Stimulated activated CD4-positive, alpha-beta T cell treated with anti-CD3 and anti-CD28 coated beads, Interleukin-15, amount 100 ng/mL, for 1 hour (primary cell): ENCODE results near the gene PKP3.
A peak's percentile ranks its signal among the peaks of the same experiment; 100 is the strongest.
"Not testable (repeated sequence)": the region's sequence is repeated elsewhere in the genome, so short reads cannot be mapped to it uniquely, and the experiment has no call there.

Source experiments
- DNase-seq, 2 donors: peaks; one replicate each; pipeline ENCODE4 v3.0.0-alpha.2; 2020; ENCODE audit warnings: low read depth in 1 of 2, low spot score in 1 of 2

The PKP3 gene

DNA sequence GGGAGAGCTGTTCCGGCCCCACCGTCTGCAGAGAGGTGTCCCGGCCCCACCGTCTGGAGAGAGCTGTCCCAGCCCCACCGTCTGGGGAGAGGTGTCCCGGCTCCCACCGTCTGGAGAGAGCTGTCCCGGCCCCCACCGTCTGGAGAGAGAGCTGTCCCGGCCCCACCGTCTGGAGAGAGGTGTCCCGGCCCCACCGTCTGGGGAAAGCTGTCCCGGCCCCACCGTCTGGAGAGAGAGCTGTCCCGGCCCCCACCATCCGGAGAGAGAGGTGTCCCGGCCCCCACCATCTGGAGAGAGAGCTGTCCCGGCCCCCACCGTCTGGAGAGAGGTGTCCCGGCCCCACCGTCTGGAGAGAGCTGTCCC is 30.6 kb upstream of the PKP3 start:
- not testable (repeated sequence) for DNase-seq

DNA sequence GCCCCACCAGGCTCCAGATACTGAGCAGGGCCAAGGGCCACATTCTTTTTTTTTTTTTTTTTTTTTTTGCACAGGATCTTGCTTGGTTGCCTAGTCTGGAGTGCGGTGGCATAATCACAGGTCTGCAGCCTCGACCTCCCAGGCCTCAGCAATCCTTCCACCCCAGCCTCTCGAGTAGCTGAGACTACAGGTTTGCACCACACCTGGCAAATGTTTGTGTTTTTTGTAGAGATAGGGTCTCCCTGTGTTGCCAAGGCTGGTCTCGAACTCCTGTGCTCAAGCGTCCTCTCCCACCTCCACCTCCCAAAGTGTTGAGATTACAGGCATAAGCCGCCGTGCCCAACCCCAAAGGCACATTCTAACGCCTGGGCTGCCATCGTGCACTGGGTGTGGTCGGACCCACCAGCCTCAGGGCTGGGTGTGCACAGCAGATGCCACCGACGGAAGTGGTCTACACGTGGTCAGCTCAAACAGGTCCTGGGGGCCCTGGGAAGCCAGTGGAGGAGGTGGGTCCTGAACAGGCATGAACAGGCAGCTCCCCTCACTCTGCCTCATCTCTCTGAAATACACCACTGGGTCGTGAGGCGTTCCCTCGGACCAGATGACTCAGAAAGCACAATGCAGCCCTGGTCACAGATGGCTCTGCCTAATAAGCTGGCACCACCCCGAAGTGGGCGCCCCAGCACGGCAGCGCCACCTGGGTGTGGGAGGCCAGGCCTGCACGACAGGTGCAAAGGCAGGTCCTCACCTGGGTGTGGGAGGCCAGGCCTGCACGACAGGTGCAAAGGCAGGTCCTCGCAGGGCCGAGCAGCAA is 29.9 kb upstream of the PKP3 start:
- DNase-seq: peak; percentile 29 to 39

DNA sequence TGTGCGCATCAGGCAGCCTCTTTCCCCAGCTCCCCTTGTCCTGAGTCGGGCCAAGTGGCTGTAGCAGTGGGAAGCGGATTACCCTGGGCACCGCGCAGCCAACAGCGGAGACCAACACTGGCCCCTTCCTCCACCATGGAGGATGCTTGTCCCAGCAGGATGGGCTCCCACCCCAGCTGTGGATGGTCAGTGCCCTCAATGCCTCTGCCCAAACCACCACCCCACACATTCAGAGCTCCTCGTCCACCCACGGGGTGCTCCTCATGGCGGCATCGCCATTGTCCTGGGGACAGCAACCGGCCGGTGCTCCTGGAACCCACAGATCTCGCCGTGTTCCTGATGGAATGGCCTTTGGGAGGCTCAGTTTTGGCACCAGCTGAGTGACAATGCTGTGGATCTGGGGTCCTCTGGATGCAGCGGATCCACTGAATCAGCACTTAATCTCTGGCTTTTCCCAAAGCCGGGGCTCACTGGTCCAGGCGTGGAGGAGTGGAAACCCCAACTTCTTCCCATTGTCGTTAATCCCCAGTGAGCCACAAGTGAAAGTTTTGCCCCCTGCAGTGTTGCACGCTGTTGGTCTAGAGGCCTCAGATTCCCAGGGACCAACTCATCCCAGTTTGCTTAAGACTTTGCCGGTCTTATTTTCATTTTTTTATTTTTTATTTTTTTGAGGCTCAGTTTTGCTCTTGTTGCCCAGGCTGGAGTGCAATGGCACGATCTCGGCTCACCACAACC is 28.9 kb upstream of the PKP3 start:
- DNase-seq: no peak

DNA sequence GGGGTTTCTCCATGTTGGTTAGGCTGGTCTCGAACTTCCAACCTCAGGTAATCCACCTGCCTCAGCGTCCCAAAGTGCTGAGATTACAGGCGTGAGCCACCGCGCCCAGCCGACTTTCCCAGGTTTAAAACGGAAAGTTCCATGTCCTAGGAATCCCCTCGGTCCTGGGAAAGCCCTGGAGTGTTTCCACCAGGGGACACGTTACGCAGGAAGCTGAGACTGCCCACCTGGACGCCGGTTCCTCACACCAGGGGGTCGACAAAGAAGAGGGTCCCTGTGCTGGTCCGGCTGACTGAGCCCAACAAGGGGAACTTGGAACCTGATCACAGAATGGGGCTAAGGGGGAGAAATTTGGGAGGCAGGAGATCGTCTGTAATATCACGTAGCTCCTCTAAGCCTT is 28.2 kb upstream of the PKP3 start:
- no peak for DNase-seq

DNA sequence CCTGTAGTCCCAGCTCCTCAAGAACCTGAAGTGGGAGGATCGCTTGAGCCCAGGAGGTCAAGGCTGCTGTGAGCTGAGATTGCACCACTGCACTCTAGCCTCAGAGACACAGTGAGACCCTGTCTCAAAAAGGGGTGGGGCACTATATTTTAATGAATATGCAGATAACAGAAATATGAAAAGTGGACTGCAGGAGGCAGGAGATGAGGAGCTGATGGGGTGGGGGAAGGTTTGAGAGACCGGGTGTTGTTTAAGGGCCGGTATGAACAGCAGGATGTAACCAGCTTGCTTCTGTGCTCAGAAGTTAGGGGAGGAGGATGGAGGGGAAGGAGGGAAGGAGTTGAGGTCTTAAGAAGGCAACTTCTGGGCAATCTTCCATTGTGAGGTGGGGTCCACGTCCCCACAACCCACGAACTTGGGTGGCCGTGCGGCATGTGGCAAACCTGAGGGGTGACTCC is 26.0 kb upstream of the PKP3 start:
- no peak for DNase-seq

DNA sequence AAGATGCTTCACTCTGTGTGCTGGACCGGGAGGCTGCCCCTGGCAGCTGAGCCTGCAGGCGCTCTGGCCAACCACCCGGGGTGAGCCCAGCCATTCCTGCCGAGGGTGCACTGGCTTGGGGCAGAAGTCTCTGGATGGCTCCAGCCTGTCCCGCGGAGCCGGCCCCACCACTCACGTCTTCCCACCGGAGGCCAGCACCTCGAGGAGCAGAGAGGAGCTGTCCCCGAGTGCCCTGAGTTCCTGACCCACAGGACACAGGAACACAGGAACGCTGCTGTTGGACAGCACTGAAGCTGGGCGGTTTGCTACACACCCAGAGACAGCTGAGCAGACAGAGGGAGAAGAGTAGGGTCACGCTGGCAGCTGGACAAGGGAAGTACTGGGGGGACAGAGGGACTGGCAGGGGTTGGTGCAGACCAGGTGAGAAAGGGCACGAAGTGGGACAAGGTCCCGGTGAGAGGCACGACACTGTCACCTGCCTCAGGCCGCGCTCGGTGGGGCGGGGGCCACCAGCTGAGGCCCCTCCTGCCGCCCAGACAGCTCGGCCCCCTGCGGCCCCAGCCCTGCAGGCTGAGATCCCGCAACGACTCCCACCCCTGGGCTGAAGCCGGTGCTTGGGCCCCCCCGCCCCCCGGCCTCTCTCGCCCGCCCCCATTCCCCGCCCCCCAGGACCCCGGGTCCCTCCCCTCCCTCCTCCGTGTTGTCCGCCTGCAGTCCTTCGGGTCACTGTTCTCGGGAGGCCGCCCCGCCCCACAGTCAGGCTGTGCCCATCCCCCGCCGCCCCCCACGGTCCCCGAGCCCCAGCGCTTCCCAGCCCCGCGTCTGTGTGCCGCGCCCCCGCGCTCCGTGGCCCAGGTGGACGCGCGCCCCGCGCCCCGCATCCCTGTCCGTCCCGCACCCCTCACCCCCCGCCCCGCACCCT is 25.3 kb upstream of the PKP3 start:
- DNase-seq: no peak

DNA sequence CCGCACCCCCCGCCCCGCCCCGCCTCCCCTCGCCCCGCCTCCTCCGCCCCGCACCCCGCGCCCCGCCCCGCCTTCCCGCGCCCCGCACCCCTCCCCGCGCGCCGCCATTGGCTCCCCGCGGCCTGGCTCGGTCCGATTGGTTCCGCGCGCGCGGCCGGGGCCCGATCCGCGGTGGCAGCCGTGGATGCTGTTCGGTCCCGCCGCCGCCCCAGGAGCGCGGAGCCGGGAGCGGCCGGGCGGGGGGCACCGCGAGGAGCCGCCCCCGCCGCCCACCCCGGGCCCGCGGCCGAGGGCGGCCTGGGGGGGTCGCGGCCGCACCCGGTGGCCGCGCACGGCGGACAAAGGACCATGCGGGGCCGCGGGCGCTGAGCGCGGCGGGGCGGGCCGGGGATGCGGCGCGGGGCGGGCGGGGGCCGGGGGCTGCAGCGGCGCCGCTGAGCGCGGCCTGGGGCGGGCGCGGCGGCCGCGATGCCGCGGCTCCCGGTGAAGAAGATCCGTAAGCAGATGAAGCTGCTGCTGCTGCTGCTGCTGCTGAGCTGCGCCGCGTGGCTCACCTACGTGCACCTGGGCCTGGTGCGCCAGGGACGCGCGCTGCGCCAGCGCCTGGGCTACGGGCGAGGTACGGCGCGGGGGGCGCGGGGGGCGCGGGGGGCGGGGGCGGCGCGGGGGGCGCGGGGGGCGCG is 24.5 kb upstream of the PKP3 start, which contains the start of gene B4GALNT4:
Gene B4GALNT4 (plus strand): TSS at position 164 of the 683 bp plus-strand sequence. CDS start 305 bp downstream, at position 469.
- peak in 1 of 2 donors; percentile 22 for DNase-seq

DNA sequence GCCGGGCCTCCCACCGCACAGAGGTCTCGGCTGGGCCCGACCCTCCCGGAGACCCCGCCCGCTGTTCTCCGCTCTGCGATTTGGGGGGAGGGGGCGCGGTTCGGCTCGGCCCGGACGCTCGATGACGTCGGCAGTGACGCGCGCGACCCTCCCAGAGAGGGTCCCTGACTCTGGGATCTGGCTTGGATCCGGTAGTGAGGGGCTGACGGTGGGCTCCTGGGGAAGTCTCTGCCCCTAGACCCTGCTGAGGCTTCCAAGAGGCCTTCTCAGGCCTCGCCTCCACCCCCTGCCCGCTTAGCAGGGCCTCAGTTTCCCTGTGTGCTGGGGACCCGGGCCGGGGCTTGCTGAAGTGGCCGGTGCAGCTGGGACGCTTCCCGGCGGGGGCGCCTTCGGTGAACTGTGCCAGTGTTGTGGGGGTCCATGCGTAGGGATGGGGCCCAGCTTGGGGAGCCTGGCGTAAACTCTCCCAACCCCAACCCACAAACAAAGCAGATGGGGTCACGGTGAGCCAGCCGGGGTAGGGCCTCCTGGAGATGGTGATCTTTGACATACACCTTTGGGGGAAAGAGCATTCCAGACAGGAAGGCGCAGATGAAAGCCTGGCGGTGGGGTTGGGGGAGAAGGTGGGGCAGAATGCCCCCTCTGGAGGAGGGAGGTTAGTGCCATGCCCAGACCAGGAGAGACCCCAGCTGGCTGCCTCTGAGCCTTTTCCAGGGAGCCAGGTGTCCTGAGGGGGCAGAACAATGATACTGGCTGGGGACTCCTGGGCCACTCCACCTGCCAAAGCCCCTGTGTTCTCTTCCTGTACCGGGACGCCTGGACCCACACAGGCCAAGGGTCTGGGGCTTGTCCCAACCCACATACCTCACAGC is 23.7 kb upstream of the PKP3 start:
- DNase-seq: no peak

DNA sequence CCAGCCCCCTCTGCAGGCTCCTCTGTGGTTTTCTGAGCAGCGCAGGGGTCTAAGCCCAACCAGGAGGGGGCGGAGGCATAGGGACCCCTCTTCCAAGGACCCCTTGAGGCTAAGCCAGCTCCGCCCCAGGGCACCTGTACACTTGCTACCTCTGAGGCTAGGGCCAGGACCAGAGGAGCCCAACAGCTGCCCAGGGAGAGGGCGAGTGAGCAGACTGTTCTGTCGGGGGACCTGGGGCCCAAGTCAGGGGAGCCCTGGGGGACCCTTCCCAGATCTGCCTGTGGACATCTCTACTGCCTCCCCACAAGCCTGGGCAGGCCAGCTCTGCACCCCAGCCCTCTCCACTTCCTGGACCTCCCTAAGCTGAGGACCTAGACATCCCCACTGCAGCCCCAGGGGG is 23.0 kb upstream of the PKP3 start:
- no peak for DNase-seq

DNA sequence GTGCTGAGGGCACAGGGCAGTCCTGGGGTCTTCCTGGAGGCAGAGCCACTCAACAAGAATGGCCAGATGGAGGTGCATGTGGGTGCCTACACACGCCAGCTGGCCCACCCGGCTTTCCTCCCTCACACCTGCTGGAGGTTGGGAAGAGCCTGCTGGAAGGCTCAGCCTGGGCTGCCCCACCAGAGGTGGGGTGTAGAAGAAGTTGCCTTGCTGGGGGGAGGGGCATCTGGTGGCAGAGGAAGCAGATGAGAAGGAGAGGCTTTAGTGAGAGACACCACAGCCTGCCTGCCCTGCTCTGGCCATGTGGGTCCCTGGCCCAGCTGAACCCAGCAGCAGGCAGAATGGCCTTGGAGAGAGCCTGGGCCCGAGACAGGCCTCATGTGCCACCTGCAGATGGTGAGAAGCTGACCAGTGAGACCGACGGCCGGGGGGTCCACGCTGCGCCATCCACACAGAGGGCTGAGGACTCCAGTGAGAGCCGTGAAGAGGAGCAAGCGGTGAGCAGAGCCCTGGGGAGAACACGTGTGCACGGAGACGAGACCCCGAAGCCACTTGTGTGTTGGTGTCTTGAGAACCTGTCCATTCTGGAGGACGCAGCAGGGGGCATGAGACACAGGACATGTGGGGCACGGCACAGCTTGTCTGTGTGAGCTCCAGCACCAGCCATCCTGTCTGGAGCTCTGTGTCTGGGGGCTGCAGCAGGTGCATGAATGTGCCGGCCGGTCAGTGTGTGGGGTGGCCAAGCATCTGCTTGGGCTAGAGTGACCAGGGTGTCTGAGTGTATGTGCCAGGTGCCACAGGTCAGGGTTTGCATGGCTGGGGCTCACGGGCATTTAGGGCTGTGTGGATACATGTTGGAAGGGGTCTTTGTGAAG is 22.1 kb upstream of the PKP3 start:
- DNase-seq: no peak

DNA sequence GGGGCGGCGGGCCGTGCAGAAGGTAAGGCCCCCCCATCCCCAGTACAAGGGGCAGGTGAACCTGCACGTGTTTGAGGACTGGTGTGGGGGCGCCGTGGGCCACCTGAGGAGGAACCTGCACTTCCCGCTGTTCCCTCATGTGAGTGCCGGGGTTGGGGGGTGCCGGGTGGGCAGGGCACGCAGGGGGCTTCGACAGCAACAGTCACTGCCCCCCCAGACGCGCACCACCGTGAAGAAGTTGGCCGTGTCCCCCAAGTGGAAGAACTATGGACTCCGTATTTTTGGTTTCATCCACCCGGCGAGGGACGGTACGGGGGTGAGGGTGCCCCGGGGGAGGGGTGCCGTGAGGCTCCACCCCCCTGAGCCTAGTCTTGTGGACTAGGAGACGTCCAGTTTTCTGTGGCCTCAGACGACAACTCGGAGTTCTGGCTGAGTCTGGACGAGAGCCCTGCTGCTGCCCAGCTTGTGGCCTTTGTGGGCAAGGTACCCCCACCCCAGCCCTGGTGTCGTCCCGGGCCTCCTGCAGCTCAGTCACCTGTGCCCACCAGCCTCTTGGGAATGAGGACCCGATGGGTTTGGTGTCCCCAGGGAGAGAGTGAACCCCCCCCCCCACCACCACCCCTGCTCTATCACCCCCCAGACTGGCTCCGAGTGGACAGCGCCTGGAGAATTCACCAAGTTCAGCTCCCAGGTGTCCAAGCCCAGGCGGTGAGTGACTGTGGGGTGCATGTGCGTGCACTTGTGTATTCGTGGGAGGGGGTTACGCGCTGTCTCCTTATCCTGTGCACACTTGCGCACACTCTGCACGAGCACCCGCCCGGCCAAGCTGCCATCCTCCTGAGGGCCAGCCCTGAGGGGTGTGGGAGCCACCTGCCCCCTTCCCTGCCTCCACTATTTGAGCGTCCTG is 20.9 kb upstream of the PKP3 start:
- no peak for DNase-seq

DNA sequence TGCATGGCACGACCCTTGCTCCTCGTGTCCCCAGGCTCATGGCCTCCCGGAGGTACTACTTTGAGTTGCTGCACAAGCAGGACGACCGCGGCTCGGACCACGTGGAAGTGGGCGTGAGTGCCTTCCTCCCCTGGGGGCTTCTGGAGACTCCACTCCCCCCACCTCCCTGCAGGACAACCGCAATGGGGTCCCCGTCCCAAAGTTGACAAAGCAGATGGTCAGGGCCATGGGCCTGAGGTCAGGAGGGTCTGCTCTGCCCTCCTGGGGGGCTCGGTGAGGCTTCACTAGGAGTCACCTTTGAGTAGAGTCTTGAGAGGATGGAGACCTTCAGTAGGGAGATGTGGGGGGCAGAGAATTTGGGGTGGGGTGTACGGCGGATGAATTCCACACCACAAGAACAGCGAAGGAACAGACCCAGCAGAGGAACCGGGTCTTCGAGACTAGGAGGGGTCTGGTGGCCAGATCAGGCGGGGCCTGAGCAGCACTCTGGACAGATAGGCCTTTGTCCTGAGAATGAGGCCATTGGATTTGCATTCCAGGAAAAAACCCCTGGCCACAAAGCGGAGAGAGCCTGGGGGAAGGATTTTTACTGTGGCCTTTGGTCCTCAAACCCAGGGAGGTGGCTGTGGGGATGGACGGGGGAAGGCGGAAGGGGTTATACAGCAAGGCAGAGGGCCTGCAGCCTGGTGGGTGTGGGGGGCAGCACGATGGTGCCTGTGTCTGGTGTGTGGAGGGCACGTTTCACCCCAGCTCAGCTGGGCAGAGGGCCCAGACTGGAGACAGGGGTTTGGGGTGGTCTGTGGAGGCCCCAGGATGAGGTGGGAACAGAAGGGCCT is 20.1 kb upstream of the PKP3 start:
- no peak for DNase-seq

DNA sequence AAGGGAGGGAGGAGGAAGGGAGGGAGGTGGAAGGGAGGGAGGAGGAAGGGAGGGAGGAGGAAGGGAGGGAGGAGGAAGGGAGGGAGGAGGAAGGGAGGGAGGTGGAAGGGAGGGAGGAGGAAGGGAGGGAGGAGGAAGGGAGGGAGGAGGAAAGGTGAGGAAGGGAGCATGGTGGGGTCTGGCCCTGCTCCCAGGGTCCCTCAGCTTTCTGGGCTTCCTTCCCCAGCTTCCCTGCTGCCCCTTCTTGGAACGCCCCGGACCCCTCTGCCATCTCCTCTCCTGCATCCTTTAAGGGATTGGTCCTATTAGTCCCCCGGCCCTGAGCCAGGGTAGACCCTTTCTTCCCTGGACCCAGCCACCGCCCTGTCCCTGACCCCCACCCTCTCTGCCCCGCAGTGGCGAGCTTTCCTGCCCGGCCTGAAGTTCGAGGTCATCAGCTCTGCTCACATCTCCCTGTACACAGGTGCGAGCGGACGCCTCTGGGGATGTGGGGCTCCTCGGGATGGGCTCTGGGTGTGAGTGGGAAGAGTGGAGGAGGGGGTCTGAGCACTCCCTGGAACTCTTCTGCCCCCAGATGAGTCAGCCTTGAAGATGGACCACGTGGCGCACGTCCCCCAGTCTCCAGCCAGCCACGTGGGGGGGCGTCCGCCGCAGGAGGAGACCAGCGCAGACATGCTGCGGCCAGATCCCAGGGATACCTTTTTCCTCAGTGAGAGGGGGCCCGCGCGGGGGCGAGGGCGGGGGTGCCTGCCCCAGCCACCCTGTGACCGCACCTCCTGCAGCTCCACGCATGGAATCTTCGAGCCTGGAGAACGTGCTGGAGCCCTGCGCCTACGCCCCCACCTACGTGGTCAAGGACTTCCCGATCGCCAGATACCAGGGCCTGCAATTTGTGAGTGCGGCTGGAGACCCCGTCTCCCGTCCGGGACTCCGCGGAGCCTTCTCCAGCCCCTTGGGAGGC is 18.7 kb upstream of the PKP3 start:
- no peak for DNase-seq

DNA sequence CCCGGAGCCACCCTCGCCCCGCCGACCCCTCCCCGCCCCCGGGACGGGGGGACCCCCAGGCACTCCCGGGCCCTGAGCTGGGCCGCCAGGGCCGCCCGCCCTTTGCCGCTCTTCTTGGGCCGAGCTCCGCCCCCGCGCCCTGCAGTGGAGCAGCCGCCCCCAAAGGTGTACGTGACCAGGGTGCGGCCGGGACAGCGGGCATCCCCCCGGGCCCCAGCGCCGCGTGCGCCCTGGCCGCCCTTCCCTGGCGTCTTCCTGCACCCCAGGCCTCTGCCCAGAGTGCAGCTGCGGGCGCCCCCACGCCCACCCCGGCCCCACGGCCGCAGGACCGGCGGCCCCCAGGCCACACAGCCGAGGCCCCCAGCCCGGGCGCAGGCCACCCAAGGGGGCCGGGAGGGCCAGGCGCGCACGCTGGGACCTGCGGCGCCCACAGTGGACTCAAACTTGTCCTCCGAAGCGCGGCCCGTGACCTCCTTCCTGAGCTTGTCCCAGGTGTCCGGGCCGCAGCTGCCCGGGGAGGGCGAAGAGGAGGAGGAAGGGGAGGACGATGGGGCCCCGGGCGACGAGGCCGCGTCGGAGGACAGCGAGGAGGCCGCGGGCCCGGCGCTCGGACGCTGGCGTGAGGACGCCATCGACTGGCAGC is 17.4 kb upstream of the PKP3 start:
- no peak for DNase-seq

DNA sequence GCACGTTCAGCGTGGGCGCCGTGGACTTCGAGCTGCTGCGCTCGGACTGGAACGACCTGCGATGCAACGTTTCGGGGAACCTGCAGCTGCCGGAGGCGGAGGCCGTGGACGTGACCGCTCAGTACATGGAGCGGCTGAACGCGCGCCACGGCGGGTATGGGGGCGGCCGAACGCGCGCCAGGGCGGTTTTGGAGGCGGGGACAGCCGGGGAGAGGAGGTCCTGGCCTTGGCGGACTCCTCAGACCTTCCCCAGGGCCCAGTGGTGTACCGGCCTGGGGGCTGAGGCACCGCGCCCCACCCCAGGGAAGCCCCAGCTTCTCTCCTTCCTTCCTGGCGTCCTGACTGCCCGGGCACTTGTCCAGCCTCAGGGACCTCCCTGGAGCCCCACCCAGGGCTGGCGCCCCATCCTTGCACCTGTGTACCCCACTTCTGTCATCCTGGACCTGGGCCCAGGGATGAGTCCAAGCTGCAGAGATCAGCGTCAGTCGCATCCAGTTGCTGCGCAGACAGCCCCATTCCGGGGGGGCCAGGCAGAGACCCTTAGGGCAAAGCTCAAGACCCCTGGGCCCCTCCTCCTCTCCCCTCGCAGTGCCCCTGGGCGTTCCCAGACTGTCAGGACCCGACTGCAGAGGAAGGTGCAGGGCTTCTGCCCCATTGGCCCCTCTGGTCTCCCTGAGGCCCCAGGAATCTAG is 16.7 kb upstream of the PKP3 start:
- DNase-seq: no peak
